GM21390 (cell line): ENCODE measurements around the gene DNAJC22.
"Not testable (repeated sequence)": the region's sequence is repeated elsewhere in the genome, so short reads cannot be mapped to it uniquely, and the experiment has no call there.

Source experiments
- ATAC-seq: cut with Tn5 transposase; IDR thresholded peaks from one replicate; pipeline ENCODE4 v1.9.1; 2021; ENCODE audit not compliant: unreplicated experiment

The DNAJC22 gene

DNA sequence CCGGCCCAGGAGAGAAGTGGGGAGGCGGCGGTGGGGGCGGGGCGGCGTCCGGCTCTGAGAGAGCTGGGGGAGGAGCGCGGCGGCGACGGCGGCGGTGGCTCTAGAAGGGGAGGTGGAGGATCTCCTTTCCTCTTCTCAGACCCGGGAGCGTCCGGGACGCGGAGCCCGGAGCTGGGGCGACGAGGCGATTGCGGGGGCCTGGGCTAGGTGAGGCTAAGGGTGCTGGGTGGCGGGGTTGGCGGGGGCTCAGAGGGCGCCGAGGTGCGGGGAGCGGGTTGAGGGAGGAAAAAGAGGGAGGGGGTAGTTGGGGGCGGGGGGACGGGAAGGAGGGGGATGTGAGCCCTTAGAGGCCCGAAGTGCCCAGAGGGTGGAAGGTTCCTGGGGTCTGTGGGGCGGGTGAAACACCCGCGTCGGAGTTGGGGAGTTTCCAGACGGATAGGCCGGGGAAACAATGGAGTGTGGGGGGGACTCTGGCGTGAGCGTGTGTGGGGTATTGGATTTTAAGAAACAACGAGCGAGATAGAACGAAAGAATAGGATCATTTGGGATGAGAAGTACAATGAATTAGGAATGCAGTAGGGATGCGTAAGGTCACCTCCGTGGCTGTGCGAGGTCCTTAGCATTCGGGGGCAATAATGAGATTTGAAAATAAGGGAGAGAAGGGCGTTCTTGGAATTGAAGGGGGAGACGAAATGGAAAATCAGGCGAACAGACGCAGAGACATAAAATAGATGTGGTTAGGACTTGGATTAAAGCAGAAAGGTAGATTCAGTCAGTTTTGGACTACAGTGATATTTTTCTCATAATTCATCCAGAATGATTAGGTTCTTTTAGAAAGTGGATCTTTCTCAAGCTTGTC, 20.9 kb downstream of the DNAJC22 start, which contains the start of gene SPATS2:
TSS of gene SPATS2 (plus strand) at position 82 of the 859 bp plus-strand sequence. CDS start 93,551 bp downstream, outside the sequence.
- ATAC-seq, result no peak

DNA sequence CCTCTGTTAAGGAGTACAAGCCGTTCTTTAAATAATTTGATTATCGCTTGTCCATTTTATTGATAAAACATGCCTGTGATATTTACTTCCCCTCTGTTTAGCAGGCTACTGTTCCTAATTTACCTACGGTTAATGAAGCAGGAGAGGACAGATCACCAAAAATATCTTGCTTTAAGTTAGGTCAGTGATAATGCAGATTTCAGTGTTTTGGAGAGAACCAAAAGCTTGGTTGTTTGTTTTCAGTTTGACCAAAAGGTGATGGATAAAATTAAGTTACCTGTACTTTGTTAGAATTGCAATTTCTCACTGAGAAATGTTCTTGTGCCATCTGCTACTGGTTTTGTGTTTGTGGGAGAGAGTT, 21.5 kb downstream of the DNAJC22 start:
- ATAC-seq, result no peak

DNA sequence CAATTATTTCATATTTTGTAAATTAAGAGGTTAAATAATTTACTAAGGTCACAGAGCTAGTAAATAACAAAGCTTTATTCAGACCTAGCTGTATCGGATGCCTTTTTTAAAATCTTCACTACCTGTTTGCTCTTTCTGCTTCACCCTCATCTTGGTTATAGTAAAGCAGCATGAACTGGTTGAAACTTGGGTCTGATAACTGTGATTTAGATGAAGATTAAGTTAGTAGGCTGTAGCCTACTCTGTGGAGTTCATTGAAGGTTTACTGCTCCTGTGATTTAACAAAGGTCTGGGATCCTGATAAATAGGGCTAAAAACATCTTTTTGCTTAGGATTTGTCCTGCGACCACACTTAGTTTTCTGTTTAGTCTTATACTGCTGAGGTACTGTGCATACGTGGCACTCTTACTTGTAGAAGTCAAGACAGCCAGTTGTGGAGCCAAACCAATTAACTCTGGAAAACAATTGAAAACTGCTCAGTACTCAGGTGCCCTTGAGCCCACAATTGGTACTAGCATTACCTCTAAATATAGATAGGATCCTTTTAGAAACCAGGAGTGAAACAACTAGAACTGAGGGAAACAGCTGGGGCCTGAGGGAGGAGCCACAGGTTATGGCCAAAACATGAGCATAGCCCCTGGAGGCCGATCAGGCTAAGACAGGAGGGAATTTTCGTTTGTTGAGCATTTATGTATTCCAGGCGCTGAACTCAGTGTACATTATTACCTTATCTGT, 22.9 kb downstream of the DNAJC22 start:
- ATAC-seq, result peak; percentile 61

DNA sequence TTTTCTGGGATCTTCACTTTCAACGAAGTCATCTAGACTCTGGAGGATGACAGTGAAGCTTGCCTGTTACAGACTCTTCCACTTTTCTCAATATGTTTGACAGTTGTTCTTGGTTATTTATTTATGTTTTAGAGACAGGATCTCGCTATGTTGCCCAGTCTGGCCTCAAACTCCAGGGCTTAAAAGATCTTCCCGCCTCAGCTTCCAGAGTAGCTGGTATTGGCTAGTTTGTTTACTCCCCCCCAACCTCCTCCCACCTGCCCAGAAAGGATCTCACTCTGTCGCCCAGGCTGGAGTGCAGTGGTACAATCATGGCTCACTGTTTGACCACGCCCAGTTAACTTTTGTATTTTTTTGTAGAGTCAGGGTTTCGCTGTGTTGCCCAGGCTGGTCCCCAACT, 23.9 kb downstream of the DNAJC22 start:
- ATAC-seq, result no peak

DNA sequence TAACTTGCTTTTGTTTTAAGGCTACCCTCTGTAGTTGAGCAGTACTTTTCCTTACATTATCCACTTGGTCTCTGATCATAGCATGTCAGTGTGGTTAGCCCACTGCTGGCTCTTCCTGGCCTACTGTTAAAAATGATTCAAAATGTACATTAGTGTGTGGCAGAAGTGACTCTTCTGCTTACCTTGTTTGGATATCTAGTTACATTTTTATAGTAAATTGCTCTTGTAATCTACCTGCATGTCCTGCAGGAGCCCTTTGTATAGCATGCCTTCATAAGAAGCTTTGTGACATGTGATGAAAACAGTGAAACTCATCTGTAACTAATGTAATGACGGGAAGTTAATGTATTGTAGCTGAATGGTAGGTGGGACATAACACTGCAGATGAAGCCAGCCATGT, 28.7 kb downstream of the DNAJC22 start:
- no peak for ATAC-seq

DNA sequence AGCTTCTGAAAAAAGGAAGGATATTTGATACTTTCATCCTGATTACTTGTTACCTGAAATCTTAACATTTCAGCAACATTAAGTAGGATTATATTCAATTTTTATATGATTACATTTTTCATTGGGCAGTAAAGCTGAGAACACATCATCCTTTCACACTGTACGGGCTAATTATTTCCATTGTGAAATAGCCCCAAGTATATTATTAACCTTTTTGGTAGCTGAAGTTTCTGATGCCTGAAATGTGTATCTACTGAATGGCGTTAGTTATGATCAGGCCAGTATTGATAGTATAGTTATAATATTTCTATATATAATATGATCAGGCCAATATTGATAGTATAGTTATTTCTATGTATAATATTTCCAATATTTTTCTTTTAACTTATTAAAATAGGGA, 30.7 kb downstream of the DNAJC22 start:
- ATAC-seq, result no peak

DNA sequence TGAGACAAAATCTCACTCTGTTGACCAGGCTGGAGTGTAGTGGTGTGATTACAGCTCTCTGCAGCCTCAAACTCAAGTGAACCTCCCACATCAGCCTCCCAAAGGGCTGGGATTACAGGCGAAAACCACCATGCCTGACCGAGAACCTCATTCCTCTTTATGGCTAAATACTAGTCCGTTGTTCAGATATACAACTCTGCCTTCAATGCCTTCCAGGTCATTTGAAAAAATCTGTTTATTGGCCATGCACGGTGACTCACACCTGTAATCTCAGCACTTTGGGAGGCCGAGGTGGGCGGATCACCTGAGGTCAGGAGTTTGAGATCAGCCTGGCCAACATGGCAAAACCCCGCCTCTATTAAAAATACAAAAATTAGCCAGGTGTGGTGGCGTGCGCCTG, 33.5 kb downstream of the DNAJC22 start:
- not testable (repeated sequence) for ATAC-seq

DNA sequence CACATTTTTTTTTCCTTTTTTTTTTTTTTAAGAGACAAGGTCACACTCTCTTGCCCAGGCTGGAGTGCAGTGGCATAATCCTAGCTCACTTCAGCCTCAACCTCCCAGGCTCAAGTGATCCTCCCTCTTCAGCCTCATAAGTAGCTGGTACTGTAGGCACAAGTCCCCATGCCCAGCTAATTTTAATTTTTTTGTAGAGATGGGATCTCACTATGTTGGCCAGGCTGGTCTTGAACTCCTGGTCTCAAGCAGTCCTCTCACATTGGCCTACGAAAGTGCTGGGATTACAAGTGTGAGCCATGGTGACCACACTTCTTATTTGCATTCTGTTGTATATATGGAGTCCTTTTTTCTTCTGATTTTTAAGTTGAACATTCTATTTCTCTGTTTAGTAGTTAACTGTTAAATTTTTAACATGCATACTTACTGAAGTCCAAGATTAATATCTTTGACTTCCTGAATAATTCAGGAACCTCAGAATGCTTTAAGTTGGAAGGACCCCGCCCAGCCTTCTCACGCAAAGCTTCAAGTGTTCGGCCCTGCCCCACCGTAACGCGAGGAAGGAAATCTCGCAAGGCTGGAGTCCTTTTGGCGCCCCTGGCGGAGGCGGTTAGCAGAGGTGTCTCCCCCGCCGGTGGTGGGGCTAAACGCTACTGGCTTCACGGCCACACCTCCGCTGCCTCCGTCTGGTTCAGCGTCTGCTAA, 42.1 kb downstream of the DNAJC22 start:
- ATAC-seq, result no peak

DNA sequence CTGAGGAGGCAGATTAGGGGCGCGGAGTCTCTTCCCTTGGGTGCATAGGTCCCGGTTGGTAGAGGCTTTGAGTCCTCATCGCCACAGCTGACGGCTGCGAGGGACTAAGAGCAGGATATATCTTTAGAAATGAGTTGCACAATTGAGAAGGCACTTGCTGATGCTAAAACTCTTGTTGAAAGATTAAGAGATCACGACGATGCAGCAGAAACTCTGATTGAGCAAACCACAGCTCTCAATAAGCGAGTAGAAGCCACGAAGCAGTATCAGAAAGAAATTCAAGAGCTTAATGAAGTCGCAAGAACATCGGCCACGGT, 42.7 kb downstream of the DNAJC22 start:
- ATAC-seq, result no peak

DNA sequence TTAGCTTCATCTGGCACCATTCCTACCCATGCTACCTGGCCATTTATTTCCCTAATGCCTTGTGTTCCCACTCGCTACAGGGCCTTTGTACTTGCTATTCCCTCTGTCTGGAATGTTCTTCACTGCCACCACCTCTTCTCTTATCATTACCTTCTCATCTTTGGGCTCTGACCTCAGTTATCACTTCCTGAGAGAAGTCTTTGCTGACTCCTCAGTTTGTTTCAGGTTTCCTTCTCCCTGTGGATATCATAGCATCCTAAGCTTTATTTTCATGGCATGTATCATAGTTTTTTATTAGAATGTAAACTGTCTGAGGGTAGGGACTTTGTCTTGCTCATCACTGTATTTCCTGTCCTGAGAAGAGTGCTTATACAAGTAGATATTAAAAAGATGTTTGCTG, 50.3 kb downstream of the DNAJC22 start:
- no peak for ATAC-seq

DNA sequence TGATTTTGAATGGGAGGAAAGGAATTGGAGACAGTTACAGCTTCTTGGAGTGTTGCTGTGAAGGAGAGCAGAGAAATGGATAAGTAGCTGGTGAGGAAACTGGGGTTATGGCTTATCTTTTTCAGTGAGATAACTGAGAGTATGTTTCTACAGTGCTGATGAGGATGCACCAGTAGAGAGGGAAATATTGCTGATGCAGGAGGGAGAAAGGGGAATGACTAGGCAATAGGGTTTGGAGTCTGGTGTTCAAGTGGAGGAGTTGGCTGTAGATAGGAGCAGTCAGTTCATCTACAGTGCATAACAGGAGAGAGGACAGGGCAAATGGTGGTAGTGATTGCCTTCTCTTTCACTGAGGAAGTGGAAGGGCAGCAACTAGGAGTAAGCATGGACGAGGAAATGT, 53.6 kb downstream of the DNAJC22 start:
- no peak for ATAC-seq
